Psoas muscle (tissue), 8 donors: ENCODE measurements around the gene GPNMB. TPM values are rescaled to one million over a fixed set of nuclear protein-coding genes. Genes with fewer than 3 reads are reported as not detected.

Experiments used
- ATAC-seq, 4 donors: fragments of 200-7000 bp; cut with Tn5 transposase; one replicate each; pipeline ENCODE4 v1.9.1; 2020; ENCODE audit warnings: moderate library complexity in 3 of 4, mild to moderate bottlenecking in 2 of 4
- DNase-seq, 2 donors: peaks; one replicate each; pipeline ENCODE4 v3.0.0-alpha.2; 2020
- H3K27ac ChIP-seq: fragments of 200-600 bp; one replicate; pipeline ENCODE4 v1.8.0; 2022
- H3K27me3 ChIP-seq, 3 donors: fragments of 200-600 bp in 1 of 3; one replicate each; pipeline versions ENCODE4 v1.6.1 to v1.8.0; 2013 to 2022; ENCODE audit warnings: low read length in 2 of 3, mild to moderate bottlenecking in 2 of 3, moderate library complexity in 1 of 3; ENCODE audit not compliant: insufficient read depth in 3 of 3
- H3K36me3 ChIP-seq, 2 donors: fragments of 200-600 bp in 1 of 2; one replicate each; pipeline versions ENCODE4 v1.6.1 to v1.8.0; 2013 to 2022; ENCODE audit warnings: low read depth in 1 of 2, mild to moderate bottlenecking in 1 of 2, moderate library complexity in 1 of 2; ENCODE audit not compliant: insufficient read depth in 1 of 2
- H3K4me1 ChIP-seq: fragments of 200-600 bp; one replicate; pipeline ENCODE4 v1.8.0; 2022
- H3K4me3 ChIP-seq: fragments of 200-600 bp; one replicate; pipeline ENCODE4 v1.8.0; 2022; ENCODE audit warnings: mild to moderate bottlenecking
- H3K9me3 ChIP-seq: fragments of 200-600 bp; one replicate; pipeline ENCODE4 v1.8.0; 2022
- CTCF ChIP-seq: fragments of 200-600 bp; IDR thresholded peaks from one replicate; pipeline ENCODE4 v1.8.0; 2022; ENCODE audit warnings: antibody characterized with exemption
- WGBS, 3 donors: extraction: QIAGEN DNeasy Blood & Tissue Kit; methylation state at CpG; one replicate each; pipeline versions ENCODE4 v1.1.6 to v1.1.7; 2013; 5-methylcytosine and 5-hydroxymethylcytosine counted together
- intact Hi-C, 2 donors: fragments of 100-400 bp; cut with DNase I; formaldehyde crosslinking; loops; one replicate each; pipeline versions ENCODE4 v1.11.0 to v1.14.2; 2022
- polyA plus RNA-seq, 3 donors: library from polyadenylated mRNA; stranded (reverse); fragments of 200-250 nt; gene quantifications; one replicate each; pipeline ENCODE4 v1.2.3, GENCODE V29; 2013
- total RNA-seq, 4 donors: library from RNA; stranded (reverse); fragmentation: NEBNext Ultra II Directional in 2 of 4; extraction: Animal tissue kit (Norgen Biotek cat#: 25700) in 2 of 4; gene quantifications; one replicate each; pipeline versions ENCODE4 v1.2.1 to v1.2.4, GENCODE V29; 2021 to 2023
- donor health status: healthy with polysubstance abuse.
- donor health status: DM: no; HTN: no; CAD: no; lungs with moderate emphysema.
- donor health status: Bipolar disorder and iron deficiency.
- donor health status: healthy.
- donor health status: DM: yes; HTN: yes; CAD: no.
- donor health status: DM: no; HTN: no; CAD: no.
- donor health status: DM: no; HTN: no; CAD: no.
- donor health status: DM: yes; HTN: yes; CAD: no.

The GPNMB gene
- total and polyA plus RNA-seq, 7 donors = 4.3 to 24.9 (median 11.2) TPM

DNA sequence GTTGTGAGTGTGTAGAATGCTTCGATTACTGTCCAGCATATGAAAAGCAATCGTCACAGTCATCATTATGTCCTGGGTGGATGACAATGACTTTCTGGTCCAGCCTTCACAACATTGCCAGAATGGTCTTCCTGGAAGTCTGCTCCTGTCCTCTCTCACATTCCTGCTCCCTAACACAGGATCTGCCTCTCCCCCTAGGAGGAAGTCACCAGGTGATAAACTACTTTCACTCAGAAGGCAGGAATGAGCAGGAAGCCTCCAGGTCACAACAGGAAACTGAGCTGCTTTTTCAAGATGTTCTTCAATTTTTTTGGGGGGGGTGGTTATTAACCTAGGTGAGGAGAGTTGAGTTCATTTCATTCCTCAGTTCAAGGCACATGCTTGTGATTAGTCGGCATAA lies 13.6 kb upstream of the GPNMB start:
- Histone ChIP-seq H3K27me3 (no peaks in the 10 kb centered on the region), H3K36me3 (no peaks in the 10 kb centered on the region), H3K4me3 (no peak overlapping the region), H3K4me1 (peaks cover 3% of the 10 kb centered on the region), H3K27ac (no peak overlapping the region), H3K9me3 (peaks cover 5% of the 10 kb centered on the region)
- no peak for TF ChIP-seq CTCF
- ATAC-seq (no peak), DNase-seq (no peak)
- 65 to 79% (median 67%) methylated on average over 3 of the region's 3 CpGs for WGBS, 3 donors
- intact Hi-C loops = no loop called here

GRCh38 chr7:23234569-23235296 lies 11.8 kb upstream of the GPNMB start:
- intact Hi-C loops = no loop called here
- WGBS, 3 donors = 32 to 40% (median 35%) methylated on average over 9 of the region's 9 CpGs
- Histone ChIP-seq H3K36me3 (no peaks in the 10 kb centered on the region), H3K4me3 (peak overlapping the region; percentile 40), H3K27me3 (no peaks in the 10 kb centered on the region), H3K4me1 (peaks cover 3% of the 10 kb centered on the region), H3K27ac (no peak overlapping the region), H3K9me3 (no peaks in the 10 kb centered on the region)
- DNase-seq = no peak
- ATAC-seq = peak in 1 of 4 donors; percentile 34
- no peak for TF ChIP-seq CTCF

DNA sequence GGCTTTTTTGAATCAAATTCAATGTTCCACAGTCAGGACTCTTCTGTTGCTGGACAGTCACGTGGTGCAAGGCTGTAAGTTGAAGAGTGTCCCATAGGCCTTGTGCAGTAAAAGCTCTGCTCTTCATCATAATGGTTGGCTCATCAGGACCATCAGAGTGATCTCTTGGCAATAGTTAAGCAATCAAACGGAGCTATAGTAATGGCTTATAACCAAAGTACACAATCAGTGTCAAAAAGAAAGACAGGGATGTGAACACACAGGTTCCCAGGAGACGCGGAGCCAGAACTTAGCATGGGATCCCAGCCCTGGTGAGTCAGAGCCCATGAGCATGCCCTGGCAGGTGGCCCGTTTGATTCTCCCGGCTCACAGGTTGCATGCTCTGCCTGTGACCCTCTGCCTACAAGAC lies 10.8 kb upstream of the GPNMB start:
- Histone ChIP-seq H3K27me3 (no peaks in the 10 kb centered on the region), H3K36me3 (no peaks in the 10 kb centered on the region), H3K27ac (no peak overlapping the region), H3K9me3 (no peaks in the 10 kb centered on the region), H3K4me1 (peaks cover 3% of the 10 kb centered on the region), H3K4me3 (no peak overlapping the region)
- intact Hi-C loops = no loop called here
- 41 to 58% (median 41%) methylated on average over 6 of the region's 6 CpGs for WGBS, 3 donors
- TF ChIP-seq CTCF = no peak
- ATAC-seq (peak; percentile 71 to 99 (median 94)), DNase-seq (peak; percentile 71 to 81)

DNA sequence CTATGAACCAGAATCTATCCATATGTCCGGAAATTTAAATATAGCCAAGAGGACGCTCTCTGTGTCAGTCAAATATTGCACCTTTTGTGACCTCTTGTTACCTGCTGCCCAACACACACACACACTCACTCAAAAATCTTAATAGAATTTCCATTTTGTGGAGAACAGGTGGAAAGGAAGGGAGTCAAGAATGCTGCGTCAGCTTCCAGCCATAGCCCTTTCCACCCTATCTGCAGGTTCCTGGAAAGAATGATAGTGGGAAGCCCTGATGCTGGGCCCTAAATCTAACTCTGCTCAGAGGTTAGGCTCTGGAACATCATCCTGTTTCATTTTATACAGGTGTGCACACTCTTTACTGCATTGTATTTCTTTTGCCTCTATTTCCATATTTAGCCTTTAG lies 9.6 kb upstream of the GPNMB start:
- 94 to 96% (median 96%) methylated on average over 3 of the region's 3 CpGs for WGBS, 3 donors
- H3K27me3 ChIP-seq = no peaks in the 10 kb centered on the region

More for the DNA sequence above, 9.6 kb upstream of the GPNMB start:
- intact Hi-C loops = no loop called here
- Histone ChIP-seq H3K36me3 (no peaks in the 10 kb centered on the region), H3K9me3 (no peaks in the 10 kb centered on the region), H3K4me3 (no peak overlapping the region), H3K27ac (no peak overlapping the region), H3K4me1 (peaks cover 3% of the 10 kb centered on the region)
- TF ChIP-seq CTCF = no peak
- no peak for ATAC-seq
- no peak for DNase-seq
